Amniotic stem cell (primary cell): ENCODE results near the gene WWOX.

ENCODE experiments used
- DNase-seq: peaks from one replicate; lab custom pipeline; 2025; lab: John Stamatoyannopoulos, UW

The WWOX gene

DNA sequence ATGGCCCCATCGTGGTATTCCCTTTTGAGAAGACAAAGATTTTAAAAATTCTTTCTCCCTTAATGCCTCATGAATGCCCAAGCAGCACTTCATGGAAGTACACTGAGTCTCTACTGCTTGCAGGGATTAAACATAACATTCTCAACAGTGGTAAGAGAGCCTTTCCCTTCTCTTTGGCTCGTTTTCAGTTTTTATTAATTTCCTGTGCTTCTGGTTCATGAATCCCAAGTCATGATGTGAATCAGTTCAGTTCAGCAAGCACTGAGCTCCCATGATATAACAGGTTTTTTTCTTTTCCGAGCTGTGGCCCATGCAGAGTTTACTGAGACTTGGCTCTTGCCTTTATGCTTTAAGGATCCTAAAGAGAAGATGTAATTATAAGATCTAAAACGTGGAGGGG lies 175.3 kb downstream of the WWOX start:
- DNase-seq, result no peak

DNA sequence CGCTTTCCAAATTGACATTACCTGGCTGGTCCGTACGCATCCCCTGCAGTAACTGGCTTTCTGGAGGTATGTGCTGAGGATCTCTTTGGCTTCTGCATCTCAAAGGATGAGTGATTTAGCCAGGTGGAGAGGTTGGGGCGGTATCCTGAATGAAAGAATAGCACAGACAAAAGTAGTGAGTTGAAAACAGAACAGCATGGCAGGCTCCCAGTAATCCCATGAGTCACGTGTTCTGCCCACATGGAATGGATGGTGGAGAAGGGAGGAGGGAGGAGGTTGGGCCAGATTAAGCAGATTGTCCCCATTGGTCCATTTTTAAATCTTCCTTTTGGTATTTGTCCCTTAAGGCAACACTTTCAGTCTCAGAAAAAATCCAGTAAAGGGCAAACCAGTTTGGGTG lies 176.0 kb downstream of the WWOX start:
- DNase-seq, result no peak

DNA sequence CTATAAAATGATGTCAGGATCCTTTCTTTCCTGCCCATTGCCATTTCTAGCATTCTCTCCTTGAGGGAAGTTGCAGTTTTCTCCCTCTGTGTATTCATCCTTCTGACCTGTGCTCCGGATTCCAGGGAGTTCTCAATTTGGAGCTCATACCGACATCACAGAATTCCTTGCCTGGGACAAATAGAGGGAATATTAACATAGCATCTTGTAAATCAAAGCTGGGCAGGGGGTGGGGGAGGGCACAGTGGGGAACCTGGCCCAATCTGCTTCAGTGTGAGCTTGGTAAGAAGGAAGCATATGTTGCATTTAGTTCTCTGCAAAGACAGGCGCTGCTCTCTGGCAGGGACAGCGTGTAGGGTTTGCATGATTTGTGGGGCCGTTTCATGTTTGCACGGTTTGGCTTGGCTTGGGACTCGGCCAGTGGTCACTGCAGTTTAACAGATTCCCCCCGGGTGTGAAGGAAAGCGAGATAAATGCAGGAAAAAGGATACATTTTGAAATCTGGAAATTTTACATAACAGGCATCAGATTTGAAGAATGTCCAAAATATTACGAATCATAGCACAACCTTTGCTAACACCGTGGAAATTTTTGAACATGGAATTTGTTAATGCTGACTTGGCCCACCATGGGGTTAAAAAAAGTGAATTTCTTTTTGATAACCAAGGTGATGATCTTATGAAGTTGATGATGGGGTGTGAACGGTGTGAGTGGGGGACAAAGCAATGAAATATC lies 178.0 kb downstream of the WWOX start:
- no peak for DNase-seq

DNA sequence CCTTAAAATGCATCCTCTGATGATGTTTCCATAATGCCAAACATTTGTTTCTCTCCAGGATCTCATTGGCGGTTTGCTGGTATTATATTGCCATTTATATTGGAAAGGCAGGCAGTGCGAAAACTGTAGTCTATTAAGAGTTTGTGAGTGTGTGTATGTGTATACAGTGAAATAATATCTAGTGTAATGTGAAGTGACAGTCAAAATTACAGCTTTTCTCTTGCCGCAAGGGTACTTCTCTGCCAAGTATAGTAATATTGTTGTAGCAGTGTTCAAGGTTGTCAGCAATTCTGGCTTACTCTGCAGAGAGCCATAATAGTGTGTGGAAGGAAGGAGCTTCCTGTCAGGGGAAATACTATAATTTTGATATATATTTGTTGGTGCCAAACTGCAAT lies 178.6 kb downstream of the WWOX start:
- no peak for DNase-seq

DNA sequence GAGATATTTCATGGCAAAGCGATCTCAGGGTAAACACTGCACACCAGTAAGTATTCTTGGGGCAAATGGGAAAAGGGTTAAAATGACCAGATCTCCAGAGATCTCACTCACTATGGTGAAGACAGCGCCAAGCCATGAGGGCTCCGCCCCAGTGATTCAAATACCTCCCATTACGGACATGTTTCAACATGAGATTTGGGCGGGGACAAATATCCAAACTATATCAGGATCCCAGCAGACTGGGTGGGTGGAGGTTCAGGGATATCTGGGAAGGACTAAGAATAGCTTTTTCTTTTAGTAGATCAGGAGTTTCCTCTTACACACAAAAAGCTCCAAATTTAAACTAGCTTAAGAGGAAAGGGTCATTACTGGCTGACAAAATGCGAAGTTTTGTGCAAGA lies 181.7 kb downstream of the WWOX start:
- DNase-seq, result no peak

DNA sequence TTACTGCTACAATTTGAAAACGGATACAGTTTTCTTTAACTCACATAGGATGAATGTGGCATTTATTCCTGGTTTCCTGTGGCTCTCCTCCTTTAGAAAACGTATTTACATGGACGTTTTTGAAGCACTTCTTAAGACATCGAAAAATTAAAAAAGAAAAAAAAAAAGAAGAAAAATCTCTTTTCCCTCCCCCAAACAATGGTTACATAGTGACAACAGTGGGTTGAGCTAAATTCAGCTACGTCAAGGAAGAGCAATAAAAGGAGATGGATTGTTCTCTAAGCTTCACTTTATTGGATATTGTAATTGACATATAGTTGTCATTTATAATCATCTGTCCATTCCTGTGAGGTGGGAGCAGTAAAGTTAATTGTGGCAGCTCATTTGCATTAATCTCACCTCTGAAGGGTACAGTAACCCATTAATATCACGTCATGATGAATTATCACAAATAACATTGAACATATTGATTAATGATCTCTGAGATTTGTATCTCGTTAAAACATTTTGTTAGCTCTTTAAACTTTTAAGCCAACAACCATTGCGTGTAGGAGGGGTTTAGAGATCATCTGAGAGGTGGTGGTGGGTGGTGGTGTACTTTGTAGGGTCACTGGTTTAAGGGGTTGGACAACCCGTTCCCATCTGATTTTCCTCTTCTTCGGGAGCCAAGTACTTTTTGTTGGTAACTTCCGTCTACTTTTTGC lies 184.2 kb downstream of the WWOX start:
- no peak for DNase-seq

DNA sequence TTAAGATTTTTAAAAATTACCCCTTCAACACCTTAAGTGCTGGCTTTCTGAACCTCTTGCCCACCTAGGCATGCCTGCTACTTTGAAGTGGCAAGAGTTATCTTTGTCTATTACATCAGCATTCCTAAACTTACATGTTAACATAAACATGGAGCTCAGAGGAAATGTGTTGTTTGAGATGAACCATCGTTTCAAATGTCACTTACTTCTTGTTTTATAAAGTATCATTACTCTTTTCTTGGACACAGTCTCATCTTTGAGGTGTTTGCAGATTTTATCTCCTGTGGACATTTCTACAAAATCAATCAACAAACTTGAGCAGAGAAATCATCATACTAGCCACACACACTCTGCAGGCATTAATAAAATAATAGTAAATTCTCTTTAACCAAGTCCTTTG lies 184.9 kb downstream of the WWOX start:
- no peak for DNase-seq

DNA sequence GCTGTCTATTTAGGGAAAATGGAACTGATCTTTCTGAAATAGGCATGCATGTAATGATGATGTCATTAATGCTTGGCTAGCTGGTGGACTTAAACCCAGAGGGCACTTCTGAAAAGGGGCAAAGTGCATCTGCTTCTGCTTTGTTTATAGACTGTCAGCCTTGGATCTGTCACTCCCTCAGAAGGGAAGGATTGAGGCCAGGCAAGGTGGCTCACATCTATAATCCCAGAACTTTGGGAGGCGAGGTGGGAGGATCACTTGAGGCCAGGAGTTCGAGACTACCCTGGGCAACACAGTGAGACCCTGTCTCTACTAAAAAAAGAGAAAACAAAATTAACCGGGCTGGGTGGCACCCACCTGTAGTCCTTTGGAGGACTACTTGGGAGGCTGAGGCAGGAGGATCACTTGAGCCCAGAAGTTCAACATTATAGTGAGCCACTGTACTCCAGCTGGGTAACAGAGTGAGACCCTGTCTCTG lies 185.5 kb downstream of the WWOX start:
- DNase-seq, result no peak

DNA sequence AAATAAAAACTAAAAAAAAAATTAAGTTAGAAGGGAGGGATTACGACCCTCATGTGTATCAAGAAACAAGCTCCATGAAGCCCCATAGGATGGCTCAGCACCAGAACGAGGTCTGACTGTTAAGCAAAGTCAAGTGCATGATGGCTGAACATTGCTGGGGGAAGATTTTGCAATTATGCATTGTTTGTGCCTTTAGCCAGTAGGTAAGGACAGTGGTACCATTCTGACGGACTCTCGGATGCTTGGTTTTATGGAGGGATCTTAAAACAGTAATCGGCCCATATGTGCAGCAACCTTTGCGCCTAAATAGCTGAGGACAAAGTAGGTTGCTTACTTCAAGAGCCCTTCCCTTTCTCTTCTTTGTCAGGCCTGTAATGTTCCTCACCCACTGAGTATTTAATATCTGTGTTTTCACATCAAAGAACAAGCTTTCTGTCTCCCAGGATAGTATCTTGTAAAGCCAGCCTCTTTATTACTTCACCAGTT lies 186.0 kb downstream of the WWOX start:
- DNase-seq, result no peak

DNA sequence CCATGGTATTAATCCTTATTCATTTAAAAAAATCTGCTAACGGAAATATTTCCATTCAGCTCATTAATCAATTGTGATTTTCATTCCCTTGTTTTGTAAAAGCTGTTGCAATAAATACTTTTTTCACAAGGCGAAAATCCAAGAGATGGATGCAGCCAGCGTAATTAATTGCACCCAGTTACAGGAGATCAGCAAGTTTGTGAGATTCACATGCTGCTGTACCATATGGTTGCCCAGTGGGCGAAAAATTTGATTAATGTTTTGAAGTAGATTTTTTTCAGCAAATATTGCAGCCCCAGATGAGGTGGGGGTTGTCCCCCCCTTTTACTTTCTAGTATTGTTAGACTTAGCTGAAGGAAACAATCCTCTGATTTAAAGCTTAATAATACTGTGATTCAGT lies 186.6 kb downstream of the WWOX start:
- DNase-seq, result no peak

DNA sequence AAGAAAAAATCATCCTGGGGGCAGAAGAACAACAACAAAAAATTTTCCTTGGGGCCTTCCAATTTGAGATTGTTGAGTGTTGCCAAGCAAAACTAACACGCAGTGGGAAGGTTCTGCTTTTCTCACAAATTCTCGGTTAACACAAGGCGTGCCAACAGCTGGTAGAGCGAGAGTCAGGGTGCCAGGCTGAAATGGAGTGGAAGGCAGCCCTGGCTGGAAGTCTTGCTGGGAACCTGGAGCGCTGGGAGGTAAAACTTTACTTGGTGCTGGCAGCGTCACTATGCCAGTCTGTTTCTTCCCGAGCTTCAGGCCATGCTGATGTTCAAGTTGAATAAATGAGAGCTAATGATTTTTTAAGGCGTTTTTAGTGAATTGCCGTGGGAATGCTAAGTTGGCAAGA lies 189.4 kb downstream of the WWOX start:
- DNase-seq, result no peak

DNA sequence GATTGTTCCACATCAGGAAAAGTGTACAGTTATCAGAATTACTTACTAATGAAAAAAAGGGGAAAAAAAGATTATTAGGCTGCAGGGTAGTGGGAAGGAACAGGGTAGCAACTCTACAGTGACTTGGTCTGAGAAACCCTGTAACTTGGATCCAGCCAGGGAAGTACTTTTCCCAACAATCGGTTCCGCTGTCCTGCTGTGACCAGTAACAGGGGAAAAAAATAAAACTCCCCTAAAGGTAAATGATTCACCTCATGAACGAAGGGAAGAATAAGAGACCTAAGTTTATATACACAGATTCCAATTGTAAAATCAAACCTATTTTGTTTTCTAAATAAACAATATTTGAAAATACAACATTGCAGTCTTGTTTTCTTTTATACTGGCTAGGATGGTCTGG lies 189.9 kb downstream of the WWOX start:
- DNase-seq, result no peak

DNA sequence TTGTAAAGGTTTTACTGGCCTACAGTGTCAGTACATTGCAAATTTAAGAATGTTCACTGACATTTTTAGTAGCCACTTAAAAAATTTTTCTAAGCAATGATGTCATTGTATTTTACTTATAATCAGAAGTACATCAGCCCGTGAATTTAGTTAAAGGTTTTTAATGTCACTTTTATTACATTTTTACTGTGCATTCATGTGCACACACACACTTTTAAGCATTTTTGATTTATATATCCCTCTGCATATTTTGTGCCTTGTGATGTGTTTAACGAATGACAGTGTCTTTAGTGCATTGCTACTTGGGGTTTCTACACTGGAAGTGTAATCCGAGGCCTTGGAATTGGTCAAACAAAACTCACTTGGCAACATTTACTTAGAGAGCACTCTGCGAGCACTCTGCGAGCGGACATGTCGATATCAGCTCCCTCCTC lies 190.4 kb downstream of the WWOX start:
- no peak for DNase-seq

DNA sequence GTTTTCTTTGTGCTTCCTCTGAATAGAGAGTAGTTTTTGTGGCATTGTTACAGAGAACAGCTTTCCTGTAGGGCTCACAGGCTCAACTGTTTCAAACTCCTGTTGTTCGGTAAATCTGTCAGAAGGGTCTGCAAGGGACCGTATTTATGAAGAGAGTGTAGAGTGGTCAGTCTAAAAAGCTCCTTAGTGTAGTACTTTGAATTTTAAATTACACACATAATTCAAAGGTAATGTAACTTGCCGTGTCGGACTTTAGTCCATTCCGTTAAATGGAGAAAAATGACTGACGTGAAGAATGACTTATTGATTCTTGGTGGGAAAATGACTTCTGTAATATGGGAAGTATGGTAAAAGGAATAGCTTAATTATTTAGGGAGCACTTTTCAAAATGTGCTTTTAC lies 190.9 kb downstream of the WWOX start:
- no peak for DNase-seq

DNA sequence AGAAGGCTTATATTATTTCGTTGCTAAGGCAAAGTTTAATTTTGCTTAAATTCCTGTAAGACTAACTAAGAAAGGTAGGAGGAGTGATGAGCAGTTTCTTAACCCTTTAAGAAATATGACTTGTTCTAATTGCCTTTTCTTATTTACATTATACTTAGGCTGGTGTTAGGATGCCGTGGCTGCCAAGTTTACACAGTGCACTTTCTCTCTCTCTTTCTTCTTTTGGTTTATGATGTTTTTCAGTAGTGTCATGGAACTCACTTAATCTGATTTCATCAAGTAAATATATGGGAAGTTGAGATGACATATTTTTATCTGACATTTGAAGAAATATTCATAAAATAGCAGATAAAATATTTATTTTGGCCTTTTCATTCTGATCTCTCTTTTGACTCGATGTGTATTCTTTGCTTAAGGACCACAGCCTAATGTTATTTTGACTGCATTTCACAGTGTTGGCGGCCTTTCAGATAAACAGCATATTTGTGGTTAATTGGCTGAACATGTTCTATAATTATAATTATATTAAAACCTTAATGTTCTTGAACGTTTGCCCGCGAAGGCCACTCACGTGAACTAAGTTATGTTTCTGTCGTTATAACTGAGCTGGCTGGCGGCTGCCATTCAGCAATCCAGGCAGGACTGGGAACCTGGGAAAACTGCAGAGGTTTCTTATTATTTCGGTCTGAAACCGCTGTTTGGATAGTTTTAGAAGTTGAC lies 191.6 kb downstream of the WWOX start:
- DNase-seq, result no peak

DNA sequence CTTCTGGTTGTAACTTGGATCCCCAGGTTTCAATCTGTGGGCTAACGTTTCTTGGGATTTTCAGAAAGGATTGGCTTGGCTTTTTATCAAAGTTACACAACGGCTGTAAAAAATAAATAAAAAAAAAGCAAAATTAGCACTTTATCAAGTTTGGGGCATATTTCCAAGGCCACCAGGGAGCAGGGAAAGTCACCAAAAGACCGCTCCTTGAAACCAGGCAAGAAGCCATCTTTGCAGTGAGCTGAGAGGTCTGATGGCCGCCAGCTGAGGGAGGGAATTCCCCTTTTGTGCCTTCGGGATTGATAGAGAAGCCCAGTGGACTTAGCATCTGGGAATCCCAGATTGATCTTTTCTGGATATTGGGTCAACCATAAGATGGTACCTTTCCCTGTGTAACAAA lies 192.2 kb downstream of the WWOX start:
- DNase-seq, result no peak

DNA sequence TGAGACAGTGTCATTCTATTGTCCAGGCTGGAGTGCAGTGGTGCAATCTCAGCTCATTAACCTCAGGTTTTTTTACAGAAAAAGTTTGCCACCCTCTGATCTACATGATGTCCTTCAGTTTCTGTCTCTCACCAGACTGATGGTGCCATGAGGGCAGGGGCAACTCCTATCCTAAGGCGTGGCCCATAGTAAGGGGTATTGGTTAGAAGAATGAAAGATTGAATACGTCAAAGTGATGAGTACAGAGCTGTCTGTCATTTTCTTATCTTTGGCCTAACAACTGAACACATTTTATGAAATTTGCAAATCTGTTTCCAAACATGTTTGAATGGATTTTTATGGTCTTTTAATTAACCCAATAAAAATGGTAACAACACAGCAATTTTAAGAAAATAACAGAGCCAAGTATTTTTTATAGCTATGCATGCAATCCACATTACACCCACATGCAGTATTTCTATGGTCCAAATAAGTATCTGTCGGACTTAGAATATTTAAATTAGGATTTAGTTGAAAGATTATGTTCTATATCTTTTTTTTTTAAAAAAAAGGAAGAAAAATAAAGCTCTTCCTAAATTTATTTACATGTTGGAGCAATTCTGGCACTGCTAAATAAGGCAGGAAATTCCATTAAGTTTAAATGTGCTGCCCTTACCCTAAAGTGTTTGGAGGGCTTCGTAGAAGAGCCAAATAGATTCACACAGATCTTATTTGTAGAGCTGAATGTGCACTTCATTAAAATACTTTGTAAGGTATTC lies 192.8 kb downstream of the WWOX start:
- no peak for DNase-seq

DNA sequence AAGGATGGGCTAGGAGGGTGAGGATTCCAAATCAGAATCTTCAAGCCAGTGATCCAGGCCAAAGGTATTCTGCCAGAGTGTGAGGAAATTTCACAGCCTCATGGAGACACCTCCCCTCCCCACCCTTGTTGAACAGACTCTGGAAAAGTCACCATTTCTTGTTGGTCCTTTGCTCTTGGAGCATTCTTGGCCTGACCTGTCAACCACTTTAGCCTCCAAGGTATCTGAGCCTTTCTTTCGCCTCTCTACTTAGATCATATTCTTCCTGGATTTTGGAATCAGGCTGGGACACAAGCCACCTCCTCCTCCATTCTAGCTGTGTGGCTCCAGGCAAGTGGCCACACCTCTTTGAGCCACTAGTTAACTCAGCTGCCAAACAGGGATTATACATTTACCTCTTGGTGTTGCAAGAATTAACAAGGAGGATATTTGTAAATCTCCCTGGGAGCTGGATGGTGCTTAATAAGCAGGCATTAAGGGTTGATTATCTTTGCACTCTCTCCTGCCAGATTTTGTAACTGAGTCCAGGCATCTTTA lies 193.5 kb downstream of the WWOX start:
- no peak for DNase-seq

DNA sequence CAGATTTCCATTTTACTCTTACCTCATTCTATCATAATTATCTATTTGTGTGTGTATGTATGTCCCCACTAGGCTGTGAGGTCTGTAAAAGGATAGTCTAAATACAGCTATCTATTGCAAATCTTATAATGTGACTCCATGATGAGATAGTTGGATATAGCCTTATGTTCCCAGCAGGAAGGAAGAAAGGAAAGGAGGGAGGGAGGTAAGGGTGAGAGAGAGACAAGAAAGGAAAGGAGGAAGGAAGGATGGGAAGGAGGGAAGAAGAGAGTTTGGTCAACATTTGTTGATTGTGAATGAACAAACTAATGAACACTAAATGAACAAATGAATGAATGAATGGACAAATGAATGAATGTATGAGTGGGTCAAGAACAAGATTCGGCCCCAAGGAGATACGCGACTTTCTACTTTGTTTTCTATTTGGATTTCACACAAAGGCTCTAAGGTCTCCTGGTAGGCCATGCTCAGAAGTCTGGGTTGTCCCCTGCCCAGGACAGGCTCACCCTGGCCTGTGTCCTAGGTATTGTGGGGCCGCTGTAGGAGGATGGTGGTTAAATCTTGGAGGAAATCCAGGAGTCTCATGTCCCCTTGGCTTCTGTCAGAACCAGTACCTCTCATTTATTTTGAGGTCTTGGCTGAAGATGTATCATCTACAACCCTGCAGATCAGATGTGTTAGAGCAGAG lies 195.2 kb downstream of the WWOX start:
- no peak for DNase-seq

DNA sequence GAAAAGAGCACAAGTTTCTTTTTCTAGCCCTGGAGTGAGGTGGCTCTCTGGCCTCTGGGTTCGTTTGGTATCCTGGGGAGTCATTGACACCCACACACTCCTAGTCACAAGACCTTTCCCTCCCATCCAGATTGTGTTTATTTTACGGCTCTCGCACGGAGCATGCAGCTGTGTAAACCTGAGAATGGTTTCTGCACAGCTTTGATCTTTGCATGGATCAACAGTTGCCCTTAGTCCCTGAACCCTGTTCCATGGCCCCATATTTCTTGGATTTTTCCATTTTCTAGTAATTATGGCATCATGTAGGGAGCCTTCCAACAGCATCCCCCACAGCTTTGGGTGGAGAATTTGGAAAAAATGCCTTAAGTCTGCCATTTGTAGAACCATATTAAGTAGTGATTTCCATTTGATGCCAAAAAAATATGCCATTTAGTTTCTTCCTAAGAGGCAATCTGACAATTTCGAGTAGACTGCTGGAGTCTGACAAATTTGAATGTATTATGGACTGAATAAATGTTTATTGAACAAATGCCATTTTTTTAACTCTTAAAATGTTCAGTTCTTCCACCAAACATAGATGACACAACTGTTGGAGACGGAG lies 197.7 kb downstream of the WWOX start:
- DNase-seq, result no peak

DNA sequence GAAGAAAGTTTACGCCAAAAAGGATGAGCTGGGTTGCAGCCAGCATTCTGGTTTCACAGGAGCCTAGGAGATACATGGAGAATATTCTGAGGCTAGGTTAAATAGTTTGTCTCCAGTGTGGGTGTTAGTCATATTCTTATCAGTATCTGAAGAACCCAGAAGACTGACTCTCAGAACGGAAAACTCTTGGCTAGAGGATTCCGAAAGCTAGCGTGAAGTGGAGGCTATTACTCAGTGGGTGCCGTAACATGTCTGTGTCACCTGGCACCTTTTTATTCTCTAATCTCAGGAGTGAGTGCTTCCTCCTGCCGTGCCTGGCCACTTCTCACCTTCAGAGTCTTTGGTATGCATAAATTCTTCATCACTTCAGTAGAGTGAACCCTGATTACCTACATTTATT lies 199.5 kb downstream of the WWOX start:
- DNase-seq, result no peak
